ENCODE results near the gene ANKRD55.

DNA sequence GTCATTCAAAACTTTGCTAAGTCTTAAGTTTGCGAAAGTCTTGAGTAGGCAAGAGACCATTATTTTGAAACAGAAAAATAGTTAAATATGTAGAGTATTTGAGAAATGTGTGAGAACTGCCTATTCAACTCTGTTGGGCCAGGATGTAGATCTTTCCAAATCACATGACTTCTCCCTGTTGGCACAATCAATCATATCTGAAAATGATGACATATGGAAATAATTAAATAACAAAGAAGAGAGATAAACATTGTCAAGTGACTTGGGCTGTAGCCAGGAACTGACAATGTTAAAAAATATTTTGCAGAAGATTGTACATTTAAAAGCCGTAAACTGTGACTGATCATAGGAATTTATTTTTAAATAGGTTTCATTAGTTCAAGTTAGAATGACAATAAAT lies 133.8 kb downstream of the ANKRD55 start:
- no peak for TF ChIP-seq POLR2A (IDR thresholded peaks at IDR 0.05)
- TF ChIP-seq, protein P1, sequence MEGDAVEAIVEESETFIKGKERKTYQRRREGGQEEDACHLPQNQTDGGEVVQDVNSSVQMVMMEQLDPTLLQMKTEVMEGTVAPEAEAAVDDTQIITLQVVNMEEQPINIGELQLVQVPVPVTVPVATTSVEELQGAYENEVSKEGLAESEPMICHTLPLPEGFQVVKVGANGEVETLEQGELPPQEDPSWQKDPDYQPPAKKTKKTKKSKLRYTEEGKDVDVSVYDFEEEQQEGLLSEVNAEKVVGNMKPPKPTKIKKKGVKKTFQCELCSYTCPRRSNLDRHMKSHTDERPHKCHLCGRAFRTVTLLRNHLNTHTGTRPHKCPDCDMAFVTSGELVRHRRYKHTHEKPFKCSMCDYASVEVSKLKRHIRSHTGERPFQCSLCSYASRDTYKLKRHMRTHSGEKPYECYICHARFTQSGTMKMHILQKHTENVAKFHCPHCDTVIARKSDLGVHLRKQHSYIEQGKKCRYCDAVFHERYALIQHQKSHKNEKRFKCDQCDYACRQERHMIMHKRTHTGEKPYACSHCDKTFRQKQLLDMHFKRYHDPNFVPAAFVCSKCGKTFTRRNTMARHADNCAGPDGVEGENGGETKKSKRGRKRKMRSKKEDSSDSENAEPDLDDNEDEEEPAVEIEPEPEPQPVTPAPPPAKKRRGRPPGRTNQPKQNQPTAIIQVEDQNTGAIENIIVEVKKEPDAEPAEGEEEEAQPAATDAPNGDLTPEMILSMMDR (IDR thresholded peaks at IDR 0.05), result no peak

All from heart left ventricle (tissue), 13 donors.